ENCODE data around the gene PTPRF.

The PTPRF gene

GRCh38 chr1:43520100-43520778 is 10.4 kb upstream of the PTPRF start:
- no peak for DNase-seq (ENCODE audit: extremely low spot score)
- TF ChIP-seq ELF4 (IDR thresholded peaks at IDR 0.05) (no peak), FOXK2 (IDR thresholded peaks at IDR 0.05) (no peak), ARNT (IDR thresholded peaks at IDR 0.05) (no peak), LEF1 (IDR thresholded peaks at IDR 0.05; ENCODE audit: borderline replicate concordance) (no peak), CTBP1 (IDR thresholded peaks at IDR 0.05; ENCODE audit: borderline replicate concordance) (no peak), L3MBTL2 (conservative IDR thresholded peaks at IDR 0.05) (no peak), SUZ12 (IDR thresholded peaks at IDR 0.05) (no peak), HDGF (IDR thresholded peaks at IDR 0.05; ENCODE audit: borderline replicate concordance) (no peak), FOXM1 (IDR thresholded peaks at IDR 0.05; ENCODE audit: borderline replicate concordance) (no peak), NFRKB (IDR thresholded peaks at IDR 0.05) (no peak), BHLHE40 (IDR thresholded peaks at IDR 0.05; ENCODE audit: borderline replicate concordance) (no peak), ZNF384 (IDR thresholded peaks at IDR 0.05) (no peak), SP1 (IDR thresholded peaks at IDR 0.05) (no peak), TARDBP (IDR thresholded peaks at IDR 0.05) (no peak), FOXA1 (IDR thresholded peaks at IDR 0.05) (no peak)
- TF ChIP-seq, protein P1, sequence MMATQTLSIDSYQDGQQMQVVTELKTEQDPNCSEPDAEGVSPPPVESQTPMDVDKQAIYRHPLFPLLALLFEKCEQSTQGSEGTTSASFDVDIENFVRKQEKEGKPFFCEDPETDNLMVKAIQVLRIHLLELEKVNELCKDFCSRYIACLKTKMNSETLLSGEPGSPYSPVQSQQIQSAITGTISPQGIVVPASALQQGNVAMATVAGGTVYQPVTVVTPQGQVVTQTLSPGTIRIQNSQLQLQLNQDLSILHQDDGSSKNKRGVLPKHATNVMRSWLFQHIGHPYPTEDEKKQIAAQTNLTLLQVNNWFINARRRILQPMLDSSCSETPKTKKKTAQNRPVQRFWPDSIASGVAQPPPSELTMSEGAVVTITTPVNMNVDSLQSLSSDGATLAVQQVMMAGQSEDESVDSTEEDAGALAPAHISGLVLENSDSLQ (IDR thresholded peaks at IDR 0.05) = no peak
- CTCF ChIA-PET = interaction anchor here (0.7 to 1.1 kb wide), 2 partner anchors 9 to 414 kb away, joined by 3 to 6 read pairs; no protein-coding TSS in a partner anchor
- POLR2A ChIA-PET = interaction anchor here (1.8 kb wide), 1 partner anchor 130 kb away, joined by 9 read pairs; the partner anchor contains the start of gene KDM4A

GRCh38 chr1:43521078-43521477 is 9.6 kb upstream of the PTPRF start:
- CTCF ChIA-PET = interaction anchor here (0.7 to 1.1 kb wide), 2 partner anchors 9 to 413 kb away, joined by 3 to 6 read pairs; no protein-coding TSS in a partner anchor
- POLR2A ChIA-PET = interaction anchor here (1.8 kb wide), 1 partner anchor 129 kb away, joined by 9 read pairs; the partner anchor contains the start of gene KDM4A
- no peak for DNase-seq (ENCODE audit: extremely low spot score)
- TF ChIP-seq CTBP1 (IDR thresholded peaks at IDR 0.05; ENCODE audit: borderline replicate concordance) (no peak), SUZ12 (IDR thresholded peaks at IDR 0.05) (no peak), BHLHE40 (IDR thresholded peaks at IDR 0.05; ENCODE audit: borderline replicate concordance) (no peak), ELF4 (IDR thresholded peaks at IDR 0.05) (no peak), LEF1 (IDR thresholded peaks at IDR 0.05; ENCODE audit: borderline replicate concordance) (no peak), ARNT (IDR thresholded peaks at IDR 0.05) (no peak), FOXA1 (IDR thresholded peaks at IDR 0.05) (no peak)

- CTCF ChIA-PET = no interaction called here
- POLR2A ChIA-PET = interaction anchor here (1.8 kb wide), 1 partner anchor 128 kb away, joined by 9 read pairs; the partner anchor contains the start of gene KDM4A
- no peak for DNase-seq (ENCODE audit: extremely low spot score)
- no peak for TF ChIP-seq FOXM1 (IDR thresholded peaks at IDR 0.05; ENCODE audit: borderline replicate concordance)
- TF ChIP-seq ARNT (IDR thresholded peaks at IDR 0.05) = no peak
- TF ChIP-seq CTBP1 (IDR thresholded peaks at IDR 0.05; ENCODE audit: borderline replicate concordance) = no peak
- no peak for TF ChIP-seq L3MBTL2 (conservative IDR thresholded peaks at IDR 0.05)
- no peak for TF ChIP-seq NFRKB (IDR thresholded peaks at IDR 0.05)
- TF ChIP-seq SUZ12 (IDR thresholded peaks at IDR 0.05) = no peak
- no peak for TF ChIP-seq BHLHE40 (IDR thresholded peaks at IDR 0.05; ENCODE audit: borderline replicate concordance)
- no peak for TF ChIP-seq SP1 (IDR thresholded peaks at IDR 0.05)
- TF ChIP-seq TARDBP (IDR thresholded peaks at IDR 0.05) = no peak
These were observed 8.9 kb upstream of the PTPRF start for GRCh38 chr1:43521756-43522155.

GRCh38 chr1:43522431-43522775 is 8.3 kb upstream of the PTPRF start:
- ChIA-PET POLR2A (no interaction called here), CTCF (no interaction called here)
- no peak for TF ChIP-seq ZNF384 (IDR thresholded peaks at IDR 0.05)
- no peak for TF ChIP-seq ARNT (IDR thresholded peaks at IDR 0.05)
- no peak for TF ChIP-seq BHLHE40 (IDR thresholded peaks at IDR 0.05; ENCODE audit: borderline replicate concordance)
- no peak for TF ChIP-seq SUZ12 (IDR thresholded peaks at IDR 0.05)
- TF ChIP-seq FOXA1 (IDR thresholded peaks at IDR 0.05) = no peak
- TF ChIP-seq TARDBP (IDR thresholded peaks at IDR 0.05) = no peak
- TF ChIP-seq ELF4 (IDR thresholded peaks at IDR 0.05) = no peak
- no peak for TF ChIP-seq L3MBTL2 (conservative IDR thresholded peaks at IDR 0.05)
- TF ChIP-seq CTBP1 (IDR thresholded peaks at IDR 0.05; ENCODE audit: borderline replicate concordance) = no peak
- TF ChIP-seq SP1 (IDR thresholded peaks at IDR 0.05) = no peak
- no peak for TF ChIP-seq HDGF (IDR thresholded peaks at IDR 0.05; ENCODE audit: borderline replicate concordance)
- no peak for TF ChIP-seq LEF1 (IDR thresholded peaks at IDR 0.05; ENCODE audit: borderline replicate concordance)
- no peak for TF ChIP-seq NFRKB (IDR thresholded peaks at IDR 0.05)
- TF ChIP-seq, protein P1 (IDR thresholded peaks at IDR 0.05) = no peak
- no peak for TF ChIP-seq FOXM1 (IDR thresholded peaks at IDR 0.05; ENCODE audit: borderline replicate concordance)
- TF ChIP-seq FOXK2 (IDR thresholded peaks at IDR 0.05) = no peak
- no peak for DNase-seq (ENCODE audit: extremely low spot score)

- POLR2A ChIA-PET = no interaction called here
- DNase-seq (ENCODE audit: extremely low spot score) = no peak
- no peak for TF ChIP-seq FOXA1 (IDR thresholded peaks at IDR 0.05)
- no peak for TF ChIP-seq FOXK2 (IDR thresholded peaks at IDR 0.05)
- TF ChIP-seq SP1 (IDR thresholded peaks at IDR 0.05) = no peak
- TF ChIP-seq CTBP1 (IDR thresholded peaks at IDR 0.05; ENCODE audit: borderline replicate concordance) = no peak
- TF ChIP-seq, protein P1 (IDR thresholded peaks at IDR 0.05) = no peak
- no peak for TF ChIP-seq ZNF384 (IDR thresholded peaks at IDR 0.05)
- no peak for TF ChIP-seq SUZ12 (IDR thresholded peaks at IDR 0.05)
- no peak for TF ChIP-seq ARNT (IDR thresholded peaks at IDR 0.05)
- no peak for TF ChIP-seq L3MBTL2 (conservative IDR thresholded peaks at IDR 0.05)
- TF ChIP-seq NFRKB (IDR thresholded peaks at IDR 0.05) = no peak
- no peak for TF ChIP-seq TARDBP (IDR thresholded peaks at IDR 0.05)
- TF ChIP-seq LEF1 (IDR thresholded peaks at IDR 0.05; ENCODE audit: borderline replicate concordance) = no peak
- no peak for TF ChIP-seq BHLHE40 (IDR thresholded peaks at IDR 0.05; ENCODE audit: borderline replicate concordance)
- no peak for TF ChIP-seq HDGF (IDR thresholded peaks at IDR 0.05; ENCODE audit: borderline replicate concordance)
- no peak for TF ChIP-seq FOXM1 (IDR thresholded peaks at IDR 0.05; ENCODE audit: borderline replicate concordance)
- CTCF ChIA-PET = no interaction called here
These were observed 7.8 kb upstream of the PTPRF start for GRCh38 chr1:43522776-43523480.

Data from HEK293T (cell line).